ENCODE measurements around the gene CELSR3. TPM values are rescaled to one million over a fixed set of nuclear protein-coding genes. Genes with fewer than 3 reads are reported as not detected.

The CELSR3 gene
- total RNA-seq, 1 experiment from 2014 or later, result 3.8 TPM

DNA sequence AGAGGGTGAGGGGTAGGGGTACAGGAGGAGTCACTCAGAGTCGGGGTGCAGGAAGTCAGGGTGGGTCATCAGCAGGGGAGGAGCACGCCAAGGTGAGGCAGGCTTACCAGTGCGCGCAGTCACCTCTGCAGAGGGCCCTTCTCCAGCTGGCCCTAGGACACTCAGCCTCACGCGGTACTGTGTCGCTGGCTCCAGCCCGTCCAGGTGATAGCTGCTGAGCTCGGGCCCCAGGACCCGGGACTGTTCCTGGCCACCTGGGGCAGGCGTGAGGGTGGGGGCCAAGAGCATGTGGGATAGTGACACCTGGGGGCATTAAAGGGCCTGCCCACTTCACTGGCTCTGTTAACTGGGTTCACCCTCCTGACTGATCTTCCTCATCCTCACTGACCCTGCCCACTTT is 75.0 kb downstream of the CELSR3 start:
- H3K9me2 ChIP-seq (replicated peaks; ENCODE audit: insufficient read depth, low read length), result no peaks in the 10 kb centered on the region
- H3K79me2 ChIP-seq (ENCODE audit: low read length), result no peaks in the 10 kb centered on the region
- no peak overlapping the region for H3K27ac ChIP-seq (ENCODE audit: low read length)
- no peak overlapping the region for H2AFZ ChIP-seq (ENCODE audit: low read length)
- H3K9me3 ChIP-seq (ENCODE audit: low read length), result no peaks in the 10 kb centered on the region
- no peaks in the 10 kb centered on the region for H3K4me1 ChIP-seq (ENCODE audit: low read length)
- H3K9ac ChIP-seq (ENCODE audit: low read length), result no peak overlapping the region
- no peak for DNase-seq
- no peak overlapping the region for H3K4me2 ChIP-seq (ENCODE audit: low read depth, low read length, poor library complexity, severe bottlenecking)
- no peaks in the 10 kb centered on the region for H4K20me1 ChIP-seq (ENCODE audit: insufficient read depth, low read depth, low read length)
- H3K36me3 ChIP-seq (ENCODE audit: insufficient read depth, low read length), result no peaks in the 10 kb centered on the region
- H3K27me3 ChIP-seq (ENCODE audit: low read length), result no peaks in the 10 kb centered on the region
- H3K4me3 ChIP-seq (ENCODE audit: low read length), result no peak overlapping the region

Small RNA genes lying within 50 kb of the gene (small RNA-seq; reads per million reads assigned to genes)
- gene AC141002.1, result not detected

Other genes starting within 250 kb of the CELSR3 start
- 34.0 and 48.3 TPM in 2 replicates for gene PLXNB1, start 232.8 kb downstream of the CELSR3 start, total RNA-seq (2014; rRNA removed; shearing (Covaris generic); ENCODE audit: low replicate concordance)
- 22.0 and 28.3 TPM in 2 replicates for gene CCDC51, start 222.8 kb downstream of the CELSR3 start, total RNA-seq (2014; rRNA removed; shearing (Covaris generic); ENCODE audit: low replicate concordance)
- gene TMA7, start 222.6 kb downstream of the CELSR3 start, total RNA-seq (2014; rRNA removed; shearing (Covaris generic); ENCODE audit: low replicate concordance), result 300 and 483 TPM in 2 replicates
- gene ATRIP, start 216.1 kb downstream of the CELSR3 start, total RNA-seq (2014; rRNA removed; shearing (Covaris generic); ENCODE audit: low replicate concordance), result 7.3 and 10.9 TPM in 2 replicates
- 141 and 149 TPM in 2 replicates for gene SHISA5, start 158.7 kb downstream of the CELSR3 start, total RNA-seq (2014; rRNA removed; shearing (Covaris generic); ENCODE audit: low replicate concordance)
- gene PFKFB4, start 106.1 kb downstream of the CELSR3 start, total RNA-seq (2014; rRNA removed; shearing (Covaris generic); ENCODE audit: low replicate concordance), result 55.2 and 89.6 TPM in 2 replicates
- gene UCN2, start 99.1 kb downstream of the CELSR3 start, total RNA-seq (2014; rRNA removed; shearing (Covaris generic); ENCODE audit: low replicate concordance), result not detected in 2 replicates
- 0.78 and 13.0 TPM in 2 replicates for gene COL7A1, start 67.6 kb downstream of the CELSR3 start, total RNA-seq (2014; rRNA removed; shearing (Covaris generic); ENCODE audit: low replicate concordance)
- 80.3 and 165 TPM in 2 replicates for gene UQCRC1, start 53.2 kb downstream of the CELSR3 start, total RNA-seq (2014; rRNA removed; shearing (Covaris generic); ENCODE audit: low replicate concordance)
- not detected in 2 replicates for gene TMEM89, start 41.1 kb downstream of the CELSR3 start, total RNA-seq (2014; rRNA removed; shearing (Covaris generic); ENCODE audit: low replicate concordance)
- 52.7 and 69.1 TPM in 2 replicates for gene SLC26A6, start 27.4 kb downstream of the CELSR3 start, total RNA-seq (2014; rRNA removed; shearing (Covaris generic); ENCODE audit: low replicate concordance)
- 25.5 and 36.1 TPM in 2 replicates for gene NCKIPSD, start 23.0 kb upstream of the CELSR3 start, total RNA-seq (2014; rRNA removed; shearing (Covaris generic); ENCODE audit: low replicate concordance)
- gene IP6K2, start 54.3 kb upstream of the CELSR3 start, total RNA-seq (2014; rRNA removed; shearing (Covaris generic); ENCODE audit: low replicate concordance), result 93.6 and 104 TPM in 2 replicates
- 37.9 and 51.5 TPM in 2 replicates for gene PRKAR2A, start 185.0 kb upstream of the CELSR3 start, total RNA-seq (2014; rRNA removed; shearing (Covaris generic); ENCODE audit: low replicate concordance)
- gene SLC25A20, start 236.0 kb upstream of the CELSR3 start, total RNA-seq (2014; rRNA removed; shearing (Covaris generic); ENCODE audit: low replicate concordance), result 20.5 and 33.8 TPM in 2 replicates